Measurements from ENCODE around the gene RHBG.

RHBG gene

GRCh38 chr1:156386949-156387869, 18.2 kb downstream of the RHBG start:
- DNase-seq, result no peak

- no peak for DNase-seq
Measured at GRCh38 chr1:156387870-156388173, 18.8 kb downstream of the RHBG start.

- DNase-seq, result no peak
Measured at GRCh38 chr1:156388174-156389137, 19.4 kb downstream of the RHBG start.

GRCh38 chr1:156389311-156389710, 20.3 kb downstream of the RHBG start:
- no peak for DNase-seq

GRCh38 chr1:156390469-156391365, 21.7 kb downstream of the RHBG start:
- DNase-seq, result no peak

GRCh38 chr1:156391366-156391677, 22.3 kb downstream of the RHBG start:
- DNase-seq, result no peak

GRCh38 chr1:156391701-156392100, 22.7 kb downstream of the RHBG start:
- no peak for DNase-seq

GRCh38 chr1:156392452-156392853, 23.4 kb downstream of the RHBG start:
- DNase-seq, result no peak

- no peak for DNase-seq
Measured at GRCh38 chr1:156393095-156393494, 24.1 kb downstream of the RHBG start.

- DNase-seq, result no peak
Measured at GRCh38 chr1:156394082-156394481, 25.1 kb downstream of the RHBG start.

GRCh38 chr1:156394835-156395461, 25.9 kb downstream of the RHBG start:
- peak; percentile 36 to 40 for DNase-seq

GRCh38 chr1:156399355-156400125, 30.5 kb downstream of the RHBG start:
- no peak for DNase-seq

- DNase-seq, result no peak
Measured at GRCh38 chr1:156400191-156400935, 31.4 kb downstream of the RHBG start.

- no peak for DNase-seq
Measured at GRCh38 chr1:156401041-156401574, 32.1 kb downstream of the RHBG start.

- no peak for DNase-seq
Measured at GRCh38 chr1:156401681-156402081, 32.7 kb downstream of the RHBG start.

GRCh38 chr1:156402331-156403020, 33.5 kb downstream of the RHBG start:
- DNase-seq, result no peak

- no peak for DNase-seq
Measured at GRCh38 chr1:156405670-156406069, 36.7 kb downstream of the RHBG start.

- no peak for DNase-seq
Measured at GRCh38 chr1:156406251-156406650, 37.2 kb downstream of the RHBG start.

GRCh38 chr1:156407344-156407743, 38.3 kb downstream of the RHBG start:
- no peak for DNase-seq

- DNase-seq, result no peak
Measured at GRCh38 chr1:156407760-156408159, 38.7 kb downstream of the RHBG start.
